Panc1 (cell line): ENCODE measurements around the gene STAT4. TPM values are rescaled to one million over a fixed set of nuclear protein-coding genes. Genes with fewer than 3 reads are reported as not detected.

Source experiments
- ATAC-seq: fragments of 200-7000 bp; cut with Tn5 transposase; 2 replicates; pipeline ENCODE4 v1.9.1; 2020; ENCODE audit warnings: mild to moderate bottlenecking, moderate library complexity
- BruUV-seq: library from RNA; stranded (reverse); fragments of 400-500 nt; replicated peaks from 2 replicates; lab custom pipeline; 2021; lab: Mats Ljungman, UMichigan
- CTCF ChIA-PET: fragments of 300-600 bp; sonication (Branson Sonifier 250); formaldehyde crosslinking; loops from one replicate; lab custom pipeline; 2022; ENCODE audit warnings: antibody characterized with exemption; lab: Charles Lee
- POLR2A ChIA-PET: fragments of 300-600 bp; sonication (Branson Sonifier 250); formaldehyde crosslinking; loops from one replicate; lab custom pipeline; 2022; ENCODE audit warnings: antibody characterized with exemption; lab: Charles Lee
- DNase-seq: peaks from one replicate; pipeline ENCODE4 v3.0.0-alpha.2; 2010; ENCODE audit warnings: low read depth, low spot score
- H3K27ac ChIP-seq: 2 replicates; pipeline ENCODE4 v1.5.1; 2011; ENCODE audit warnings: mild to moderate bottlenecking, low read length, inconsistent platforms
- H3K27me3 ChIP-seq: fragments of 200-500 bp; sonication (Bioruptor generic); 2 replicates; pipeline ENCODE4 v1.6.0; 2014; ENCODE audit warnings: low read length, inconsistent platforms; ENCODE audit not compliant: control insufficient read depth, insufficient read depth
- H3K36me3 ChIP-seq: fragments of 200-500 bp; sonication (Bioruptor generic); 2 replicates; pipeline ENCODE4 v1.5.1; 2014; ENCODE audit warnings: inconsistent platforms, mild to moderate bottlenecking, low read length, moderate library complexity; ENCODE audit not compliant: control insufficient read depth, insufficient read depth
- H3K4me1 ChIP-seq: 2 replicates; pipeline ENCODE4 v1.5.1; 2011; ENCODE audit warnings: inconsistent platforms, mild to moderate bottlenecking, low read length, moderate library complexity; ENCODE audit not compliant: control insufficient read depth, insufficient read depth
- H3K4me3 ChIP-seq, 2 experiments: 2 replicates each; pipeline ENCODE4 v1.5.1; 2011 to 2012; ENCODE audit warnings: low read depth in 2 of 2, low read length in 2 of 2, mild to moderate bottlenecking in 2 of 2, inconsistent platforms in 1 of 2, moderate library complexity in 1 of 2
- H3K9me3 ChIP-seq: fragments of 200-500 bp; sonication (Bioruptor generic); 2 replicates; pipeline ENCODE4 v1.5.1; 2014; ENCODE audit warnings: low read depth, mild to moderate bottlenecking, inconsistent platforms, low read length, moderate library complexity; ENCODE audit not compliant: control insufficient read depth, insufficient read depth
- POLR2AphosphoS5 ChIP-seq: IDR thresholded peaks from 2 replicates; pipeline ENCODE4 v1.6.1; 2012; ENCODE audit warnings: mild to moderate bottlenecking, low read depth, low read length, moderate library complexity
- SIN3A ChIP-seq: IDR thresholded peaks from 2 replicates; pipeline ENCODE4 v1.6.1; 2012; ENCODE audit warnings: low read depth, mild to moderate bottlenecking, low read length, moderate library complexity, borderline replicate concordance; ENCODE audit not compliant: insufficient read depth
- TCF7L2 ChIP-seq: IDR thresholded peaks from 2 replicates; pipeline ENCODE4 v1.6.1; 2011; ENCODE audit warnings: mild to moderate bottlenecking, low read depth, low read length, inconsistent platforms
- in situ Hi-C: cut with HindIII; loops from 2 replicates; pipeline ENCODE4 v1.10.0; 2016; ENCODE audit warnings: low sequenced_read_pairs, low pct_unique_long_range_greater_than_20kb
- intact Hi-C: fragments of 100-400 bp; cut with micrococcal nuclease; formaldehyde crosslinking; loops from one replicate; pipeline ENCODE4 v1.10.0; 2022; ENCODE audit not compliant: unreplicated experiment
- total RNA-seq: library from RNA; stranded (reverse); gene quantifications from one replicate; pipeline ENCODE4 v1.2.1, GENCODE V29; 2021; ENCODE audit not compliant: unreplicated experiment
- TF ChIP-seq, protein P1 (sequence below): fragments of 450-650 bp; IDR thresholded peaks from 2 replicates; pipeline ENCODE4 v1.5.1; 2017; ENCODE audit warnings: mild to moderate bottlenecking
- TF ChIP-seq, protein P2 (sequence below), 2 experiments: IDR thresholded peaks; 2 replicates each; pipeline ENCODE4 v1.6.1; 2011 to 2012; ENCODE audit warnings: low read depth in 2 of 2, control low read depth in 1 of 2, low read length in 1 of 2, mild to moderate bottlenecking in 1 of 2, moderate library complexity in 1 of 2; ENCODE audit not compliant: insufficient read depth in 1 of 2

STAT4 gene
- total RNA-seq, 1 experiment from 2014 or later = 0.05 TPM

DNA sequence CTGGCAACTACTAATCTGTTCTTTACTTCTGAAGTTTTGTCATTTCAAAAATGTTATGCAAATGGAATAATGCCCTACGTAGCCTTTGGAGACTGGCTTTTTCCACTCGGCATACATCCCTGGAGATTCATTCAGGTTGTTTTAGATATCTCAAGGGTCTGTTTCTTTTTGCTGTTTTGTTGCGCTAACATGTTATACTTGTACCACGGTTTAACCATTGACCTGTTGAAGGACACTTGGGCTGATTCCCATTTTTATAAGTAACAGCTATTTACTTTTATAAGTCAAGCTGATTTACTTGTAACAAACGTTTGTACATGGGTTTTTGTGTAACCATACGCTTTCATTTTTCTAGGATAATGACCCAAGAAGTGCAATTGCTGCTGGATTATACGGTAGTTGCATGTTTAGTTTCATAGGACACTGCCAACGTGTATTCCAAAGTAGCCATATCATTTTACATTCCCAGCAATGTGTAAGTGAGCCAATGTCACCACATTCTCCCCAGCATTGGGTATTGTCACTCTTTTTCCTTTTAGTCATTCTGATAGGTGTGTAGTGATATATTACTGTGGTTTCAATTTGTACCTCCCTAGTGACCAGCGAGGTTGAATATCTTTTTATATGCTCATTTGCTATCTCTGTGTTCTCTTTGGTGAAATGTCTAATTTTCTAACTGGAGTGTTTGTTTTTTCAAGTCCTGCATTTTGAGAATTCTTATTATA lies 36.5 kb upstream of the STAT4 start:
- H3K4me1 ChIP-seq = no peaks in the 10 kb centered on the region
- ATAC-seq (no peak), DNase-seq (no peak)
- H3K9me3 ChIP-seq = no peaks in the 10 kb centered on the region
- intact Hi-C loops (no loop called here), in situ Hi-C loops (no loop called here)
- no peak overlapping the region for H3K27ac ChIP-seq
- no peak overlapping the region for H3K4me3 ChIP-seq
- no TSS peak for BruUV-seq
- TF ChIP-seq SIN3A = no peak
- no peak for TF ChIP-seq POLR2AphosphoS5
- TF ChIP-seq, protein P1, sequence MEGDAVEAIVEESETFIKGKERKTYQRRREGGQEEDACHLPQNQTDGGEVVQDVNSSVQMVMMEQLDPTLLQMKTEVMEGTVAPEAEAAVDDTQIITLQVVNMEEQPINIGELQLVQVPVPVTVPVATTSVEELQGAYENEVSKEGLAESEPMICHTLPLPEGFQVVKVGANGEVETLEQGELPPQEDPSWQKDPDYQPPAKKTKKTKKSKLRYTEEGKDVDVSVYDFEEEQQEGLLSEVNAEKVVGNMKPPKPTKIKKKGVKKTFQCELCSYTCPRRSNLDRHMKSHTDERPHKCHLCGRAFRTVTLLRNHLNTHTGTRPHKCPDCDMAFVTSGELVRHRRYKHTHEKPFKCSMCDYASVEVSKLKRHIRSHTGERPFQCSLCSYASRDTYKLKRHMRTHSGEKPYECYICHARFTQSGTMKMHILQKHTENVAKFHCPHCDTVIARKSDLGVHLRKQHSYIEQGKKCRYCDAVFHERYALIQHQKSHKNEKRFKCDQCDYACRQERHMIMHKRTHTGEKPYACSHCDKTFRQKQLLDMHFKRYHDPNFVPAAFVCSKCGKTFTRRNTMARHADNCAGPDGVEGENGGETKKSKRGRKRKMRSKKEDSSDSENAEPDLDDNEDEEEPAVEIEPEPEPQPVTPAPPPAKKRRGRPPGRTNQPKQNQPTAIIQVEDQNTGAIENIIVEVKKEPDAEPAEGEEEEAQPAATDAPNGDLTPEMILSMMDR = no peak
- TF ChIP-seq, protein P2, sequence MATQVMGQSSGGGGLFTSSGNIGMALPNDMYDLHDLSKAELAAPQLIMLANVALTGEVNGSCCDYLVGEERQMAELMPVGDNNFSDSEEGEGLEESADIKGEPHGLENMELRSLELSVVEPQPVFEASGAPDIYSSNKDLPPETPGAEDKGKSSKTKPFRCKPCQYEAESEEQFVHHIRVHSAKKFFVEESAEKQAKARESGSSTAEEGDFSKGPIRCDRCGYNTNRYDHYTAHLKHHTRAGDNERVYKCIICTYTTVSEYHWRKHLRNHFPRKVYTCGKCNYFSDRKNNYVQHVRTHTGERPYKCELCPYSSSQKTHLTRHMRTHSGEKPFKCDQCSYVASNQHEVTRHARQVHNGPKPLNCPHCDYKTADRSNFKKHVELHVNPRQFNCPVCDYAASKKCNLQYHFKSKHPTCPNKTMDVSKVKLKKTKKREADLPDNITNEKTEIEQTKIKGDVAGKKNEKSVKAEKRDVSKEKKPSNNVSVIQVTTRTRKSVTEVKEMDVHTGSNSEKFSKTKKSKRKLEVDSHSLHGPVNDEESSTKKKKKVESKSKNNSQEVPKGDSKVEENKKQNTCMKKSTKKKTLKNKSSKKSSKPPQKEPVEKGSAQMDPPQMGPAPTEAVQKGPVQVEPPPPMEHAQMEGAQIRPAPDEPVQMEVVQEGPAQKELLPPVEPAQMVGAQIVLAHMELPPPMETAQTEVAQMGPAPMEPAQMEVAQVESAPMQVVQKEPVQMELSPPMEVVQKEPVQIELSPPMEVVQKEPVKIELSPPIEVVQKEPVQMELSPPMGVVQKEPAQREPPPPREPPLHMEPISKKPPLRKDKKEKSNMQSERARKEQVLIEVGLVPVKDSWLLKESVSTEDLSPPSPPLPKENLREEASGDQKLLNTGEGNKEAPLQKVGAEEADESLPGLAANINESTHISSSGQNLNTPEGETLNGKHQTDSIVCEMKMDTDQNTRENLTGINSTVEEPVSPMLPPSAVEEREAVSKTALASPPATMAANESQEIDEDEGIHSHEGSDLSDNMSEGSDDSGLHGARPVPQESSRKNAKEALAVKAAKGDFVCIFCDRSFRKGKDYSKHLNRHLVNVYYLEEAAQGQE (IDR thresholded peaks at IDR 0.05; ENCODE audit: insufficient read depth in 1 of 2, low read depth in 2 of 2, low read length in 1 of 2) = no peak
- no peak for TF ChIP-seq TCF7L2
- no peaks in the 10 kb centered on the region for H3K27me3 ChIP-seq
- H3K36me3 ChIP-seq = no peaks in the 10 kb centered on the region
- ChIA-PET CTCF (no interaction called here), POLR2A (no interaction called here)

DNA sequence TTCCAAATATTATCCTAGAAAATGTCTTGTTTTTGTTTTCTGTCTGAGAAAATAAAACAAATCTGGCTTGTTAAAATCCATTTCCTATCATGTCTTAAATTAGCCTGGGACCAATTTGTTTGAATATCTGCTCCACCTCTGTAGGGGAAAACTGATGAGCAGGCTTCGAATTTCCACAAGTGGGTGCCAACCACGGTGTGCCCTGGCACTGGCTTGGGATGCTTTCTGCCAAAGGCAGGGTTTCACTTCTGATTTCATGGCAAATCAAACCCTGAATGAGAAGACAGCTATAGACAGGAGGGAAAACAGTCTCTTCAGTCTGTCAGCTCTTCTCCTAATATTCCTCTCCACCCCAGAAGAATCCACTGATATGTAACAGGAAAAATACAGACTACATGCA lies 33.7 kb upstream of the STAT4 start:
- H3K27ac ChIP-seq = no peak overlapping the region
- TF ChIP-seq SIN3A = no peak
- TF ChIP-seq, protein P2 (IDR thresholded peaks at IDR 0.05; ENCODE audit: insufficient read depth in 1 of 2, low read depth in 2 of 2, low read length in 1 of 2) = no peak
- no peak for TF ChIP-seq POLR2AphosphoS5
- no peak for TF ChIP-seq TCF7L2
- TF ChIP-seq, protein P1 = no peak
- DNase-seq = no peak
- intact Hi-C loops = no loop called here
- H3K4me3 ChIP-seq = no peak overlapping the region
- in situ Hi-C loops = no loop called here
- no peak for ATAC-seq
- no peaks in the 10 kb centered on the region for H3K4me1 ChIP-seq
- no peaks in the 10 kb centered on the region for H3K27me3 ChIP-seq
- ChIA-PET POLR2A (no interaction called here), CTCF (interaction anchor here (0.6 kb wide), 1 partner anchor 1137 kb away, joined by 4 read pairs; no protein-coding TSS in a partner anchor)
- H3K36me3 ChIP-seq = no peaks in the 10 kb centered on the region
- no TSS peak for BruUV-seq
- no peaks in the 10 kb centered on the region for H3K9me3 ChIP-seq
